CD8-positive, alpha-beta memory T cell (primary cell): Measurements from ENCODE around the gene AFAP1. TPM values are rescaled to one million over a fixed set of nuclear protein-coding genes. Genes with fewer than 3 reads are reported as not detected.

ENCODE experiments used
- CTCF ChIA-PET: fragments of 350-600 bp; sonication (Branson Sonifier 250); formaldehyde crosslinking; loops from one replicate; lab custom pipeline; 2021; ENCODE audit warnings: antibody characterized with exemption; lab: Charles Lee
- POLR2A ChIA-PET: fragments of 350-600 bp; sonication (Branson Sonifier 250); formaldehyde crosslinking; loops from one replicate; lab custom pipeline; 2021; ENCODE audit warnings: antibody characterized with exemption; lab: Charles Lee
- DNase-seq, 5 donors: peaks; one replicate each; pipeline versions ENCODE4 v3.0.0 to v3.0.0-alpha.2; 2020 to 2022; ENCODE audit warnings: mixed read lengths in 1 of 5
- H3K27ac ChIP-seq: one replicate; pipeline ENCODE4 v1.7.0; 2013; ENCODE audit warnings: low read depth, mild to moderate bottlenecking, low read length, moderate library complexity
- H3K27me3 ChIP-seq: 2 replicates; pipeline ENCODE4 v1.7.0; 2013; ENCODE audit warnings: low read length, mild to moderate bottlenecking; ENCODE audit not compliant: insufficient read depth, poor library complexity, severe bottlenecking
- H3K36me3 ChIP-seq: 2 replicates; pipeline ENCODE4 v1.7.0; 2013; ENCODE audit warnings: mild to moderate bottlenecking, low read length, moderate library complexity; ENCODE audit not compliant: insufficient read depth
- H3K4me1 ChIP-seq: 2 replicates; pipeline ENCODE4 v1.7.0; 2013; ENCODE audit warnings: mild to moderate bottlenecking, low read length, moderate library complexity; ENCODE audit not compliant: insufficient read depth
- H3K4me3 ChIP-seq: 2 replicates; pipeline ENCODE4 v1.7.0; 2013; ENCODE audit warnings: mild to moderate bottlenecking, low read length
- H3K9me3 ChIP-seq: 2 replicates; pipeline ENCODE4 v1.7.0; 2013; ENCODE audit warnings: mild to moderate bottlenecking, low read length
- H3K27ac Mint-ChIP-seq, 8 donors: one replicate each; pipeline ENCODE4 v1.8.0; 2020 to 2021; ENCODE audit warnings: mixed read lengths in 8 of 8, mild to moderate bottlenecking in 6 of 8, inconsistent platforms in 3 of 8, moderate library complexity in 3 of 8
- H3K27me3 Mint-ChIP-seq, 2 donors: one replicate each; pipeline ENCODE4 v1.8.0; 2020 to 2021; ENCODE audit warnings: mixed read lengths in 2 of 2, mild to moderate bottlenecking in 1 of 2, moderate library complexity in 1 of 2
- H3K36me3 Mint-ChIP-seq, 3 donors: one replicate each; pipeline ENCODE4 v1.8.0; 2020 to 2021; ENCODE audit warnings: mixed read lengths in 3 of 3, inconsistent platforms in 1 of 3, mild to moderate bottlenecking in 1 of 3
- H3K4me1 Mint-ChIP-seq, 3 donors: one replicate each; pipeline ENCODE4 v1.8.0; 2020 to 2021; ENCODE audit warnings: mixed read lengths in 3 of 3, inconsistent platforms in 1 of 3, mild to moderate bottlenecking in 1 of 3
- H3K4me3 Mint-ChIP-seq, 7 donors: one replicate each; pipeline ENCODE4 v1.8.0; 2020 to 2021; ENCODE audit warnings: mixed read lengths in 7 of 7, mild to moderate bottlenecking in 6 of 7, moderate library complexity in 4 of 7, inconsistent platforms in 2 of 7
- H3K9me3 Mint-ChIP-seq, 5 donors: one replicate each; pipeline ENCODE4 v1.8.0; 2020 to 2022; ENCODE audit warnings: mixed read lengths in 5 of 5, mild to moderate bottlenecking in 3 of 5, moderate library complexity in 2 of 5, inconsistent platforms in 1 of 5
- polyA plus RNA-seq: library from polyadenylated mRNA; unstranded; fragments of 300-500 nt; fragmentation: Illumina TruSeq; gene quantifications from one replicate; pipeline ENCODE4 v1.2.3, GENCODE V29; 2021
- total RNA-seq, 2 experiments: library from RNA; stranded (reverse); gene quantifications; one replicate each; pipeline ENCODE4 v1.2.3, GENCODE V29; 2021

AFAP1 gene
- total and polyA plus RNA-seq, 3 experiments from 2014 or later, result 2.3 to 19.9 (median 18.4) TPM

DNA sequence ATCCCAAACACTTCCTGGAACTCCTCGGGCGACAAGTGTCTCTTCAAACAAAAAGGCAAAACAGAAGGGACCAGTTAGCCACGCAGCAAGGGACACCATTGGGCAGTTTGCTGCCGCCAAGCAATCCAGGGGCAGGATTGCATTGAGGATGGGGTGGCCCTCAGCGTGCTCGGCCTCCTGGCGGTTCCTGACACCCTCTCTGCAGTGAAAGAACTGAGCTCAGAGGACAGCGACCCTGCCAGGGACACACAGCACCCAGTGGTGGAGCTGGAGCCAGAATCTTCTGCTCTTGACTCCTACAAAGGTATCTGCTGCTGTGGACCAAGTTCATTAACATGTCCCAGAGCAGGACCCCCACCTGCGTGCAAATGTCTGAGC lies 27.4 kb upstream of the AFAP1 start:
- Mint-ChIP-seq H3K4me1 (peaks cover 53 to 78% (median 72%) of the 10 kb centered on the region in 3 donors), H3K36me3 (peaks cover 0 to 2% (median 0%) of the 10 kb centered on the region in 3 donors), H3K4me3 (peak overlapping the region in 2 of 7 donors; percentile 26 to 32), H3K27ac (peak overlapping the region in 7 of 8 donors; percentile 29 to 82 (median 65)), H3K9me3 (no peaks in the 10 kb centered on the region), H3K27me3 (no peaks in the 10 kb centered on the region)
- DNase-seq, result no peak
- Histone ChIP-seq H3K27ac (no peak overlapping the region), H3K9me3 (no peaks in the 10 kb centered on the region), H3K4me1 (peaks cover 62% of the 10 kb centered on the region), H3K4me3 (no peak overlapping the region), H3K36me3 (no peaks in the 10 kb centered on the region), H3K27me3 (no peaks in the 10 kb centered on the region)
- ChIA-PET POLR2A (no interaction called here), CTCF (interaction anchor here (0.9 to 2.7 kb wide), 5 partner anchors 20 to 167 kb away, joined by 3 to 10 read pairs (median 6); partner anchors contain the start of gene AFAP1)

DNA sequence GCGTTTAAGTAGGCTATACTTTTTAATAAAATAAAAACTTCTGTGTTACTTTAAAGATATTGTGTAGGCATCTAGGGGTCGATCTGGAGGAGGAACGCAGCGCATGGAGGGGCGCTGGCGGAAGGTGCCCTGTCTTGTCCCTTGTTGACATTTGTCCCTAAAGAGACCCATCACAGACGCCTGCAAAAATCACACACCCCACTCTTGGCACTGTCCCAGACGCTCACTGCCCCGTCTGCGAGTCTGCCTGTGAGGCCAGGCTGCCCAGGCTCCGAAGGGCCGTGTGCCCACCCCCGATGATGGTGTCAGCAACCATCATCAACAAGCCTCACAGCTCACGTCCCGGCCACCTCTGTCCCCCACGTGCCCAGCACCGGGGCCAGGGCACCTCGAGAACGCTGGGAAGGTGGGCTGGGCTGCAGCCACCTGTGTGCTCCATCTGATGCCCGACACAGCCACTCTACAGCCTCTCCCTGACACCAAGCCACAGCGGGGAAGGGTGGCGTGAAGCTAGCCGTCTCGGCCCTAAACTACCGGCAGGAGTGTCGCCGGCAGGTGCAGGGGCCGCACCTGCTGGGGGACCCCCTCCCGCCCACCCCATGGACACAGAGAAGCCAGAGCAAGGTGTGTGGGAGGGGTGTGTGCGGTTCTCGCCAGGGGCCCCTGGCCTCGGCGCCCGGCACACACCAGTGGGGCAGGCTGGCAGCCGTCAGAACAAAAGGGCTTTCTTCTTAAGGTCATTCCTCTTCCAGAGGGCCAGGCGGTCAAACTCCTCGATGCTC lies 26.8 kb upstream of the AFAP1 start:
- peaks cover 0 to 2% (median 0%) of the 10 kb centered on the region in 3 donors for H3K36me3 Mint-ChIP-seq
- Histone ChIP-seq H3K27ac (no peak overlapping the region), H3K4me3 (no peak overlapping the region), H3K9me3 (no peaks in the 10 kb centered on the region), H3K27me3 (no peaks in the 10 kb centered on the region), H3K36me3 (no peaks in the 10 kb centered on the region), H3K4me1 (peaks cover 57% of the 10 kb centered on the region)
- POLR2A ChIA-PET, result no interaction called here
- no peaks in the 10 kb centered on the region for H3K9me3 Mint-ChIP-seq
- CTCF ChIA-PET, result interaction anchor here (1.5 to 1.9 kb wide), 3 partner anchors 26 to 167 kb away, joined by 3 to 6 read pairs (median 6); partner anchors contain the start of gene AFAP1
- H3K4me3 Mint-ChIP-seq, result peak overlapping the region in 1 of 7 donors; percentile 9
- H3K27ac Mint-ChIP-seq, result peak overlapping the region in 5 of 8 donors; percentile 53 to 92 (median 78)
- no peak for DNase-seq
- H3K27me3 Mint-ChIP-seq, result no peaks in the 10 kb centered on the region
- H3K4me1 Mint-ChIP-seq, result peaks cover 53 to 73% (median 70%) of the 10 kb centered on the region in 3 donors

DNA sequence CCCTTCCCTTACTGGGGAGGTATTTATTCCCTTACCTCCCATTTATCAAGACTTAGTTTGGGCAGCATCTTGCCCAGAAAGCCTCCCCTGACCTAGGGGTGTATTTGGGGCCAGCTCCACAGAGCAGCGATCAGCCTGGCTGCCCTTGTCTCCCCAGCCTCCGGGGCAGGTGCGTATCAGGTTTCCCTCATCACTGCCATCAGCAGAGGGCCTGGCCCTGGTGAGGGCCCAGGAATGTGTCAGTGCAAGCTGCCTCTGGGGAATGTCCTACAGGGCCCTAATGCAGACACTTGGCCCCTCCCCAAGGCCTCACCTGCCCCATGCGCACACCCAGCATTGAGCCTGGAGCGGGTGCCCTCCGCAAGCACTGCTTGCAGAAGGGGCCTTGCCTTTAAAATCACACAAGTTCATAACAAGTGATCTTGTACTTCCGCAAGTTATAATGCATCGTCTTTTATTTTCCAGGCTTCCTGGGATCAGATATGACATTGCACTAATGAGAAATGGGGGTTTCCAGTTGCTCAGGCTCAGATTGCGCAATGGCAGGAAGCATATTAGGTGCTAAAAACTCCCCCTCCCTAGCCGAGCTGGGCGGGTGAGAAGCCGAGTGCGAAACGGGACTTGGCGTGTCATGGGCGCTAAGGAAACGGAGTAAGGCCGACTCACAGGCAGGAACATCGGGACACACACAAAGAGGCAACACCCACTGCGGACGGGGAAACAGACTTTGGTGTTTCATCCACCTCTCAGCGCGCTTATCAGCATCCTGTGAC lies 25.4 kb upstream of the AFAP1 start:
- peak overlapping the region; percentile 70 for H3K27ac ChIP-seq
- CTCF ChIA-PET, result interaction anchor here (0.9 to 1.4 kb wide), 3 partner anchors 22 to 161 kb away, joined by 3 read pairs; no protein-coding TSS in a partner anchor
- H3K36me3 ChIP-seq, result no peaks in the 10 kb centered on the region
- H3K4me1 ChIP-seq, result peaks cover 57% of the 10 kb centered on the region
- H3K4me3 Mint-ChIP-seq, result peak overlapping the region; percentile 24 to 67 (median 60)
- no peaks in the 10 kb centered on the region for H3K27me3 ChIP-seq
- peak overlapping the region; percentile 7 for H3K4me3 ChIP-seq
- no peaks in the 10 kb centered on the region for H3K27me3 Mint-ChIP-seq
- DNase-seq, result peak in 4 of 5 donors; percentile 53 to 76 (median 62)
- POLR2A ChIA-PET, result no interaction called here
- peaks cover 0 to under 1% (median 0%) of the 10 kb centered on the region in 3 donors for H3K36me3 Mint-ChIP-seq
- no peaks in the 10 kb centered on the region for H3K9me3 Mint-ChIP-seq
- peaks cover 50 to 69% (median 67%) of the 10 kb centered on the region in 3 donors for H3K4me1 Mint-ChIP-seq
- H3K9me3 ChIP-seq, result no peaks in the 10 kb centered on the region
- H3K27ac Mint-ChIP-seq, result peak overlapping the region in 7 of 8 donors; percentile 65 to 96 (median 88)

DNA sequence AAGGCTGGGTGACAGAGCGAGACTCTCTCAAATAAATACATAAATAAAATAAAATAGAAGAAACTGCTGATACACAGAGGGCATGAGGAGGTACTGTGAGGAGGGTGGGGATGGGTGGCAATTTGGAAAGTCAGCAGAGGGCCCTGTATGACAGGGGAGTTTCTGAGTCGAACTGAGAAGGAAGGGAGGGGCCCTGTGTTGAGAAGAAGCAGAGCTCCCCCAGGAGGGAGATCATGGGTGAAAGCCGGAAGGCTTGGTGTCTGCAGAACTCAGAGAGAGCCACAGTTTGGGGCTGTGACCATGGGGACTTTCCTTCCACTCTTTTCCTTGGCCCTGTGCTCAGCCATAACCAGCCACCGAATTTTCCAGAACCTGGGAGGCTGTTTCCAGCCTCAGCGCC lies 24.8 kb upstream of the AFAP1 start:
- peak overlapping the region; percentile 70 for H3K27ac ChIP-seq
- H3K4me3 ChIP-seq, result no peak overlapping the region
- H3K4me1 ChIP-seq, result peaks cover 52% of the 10 kb centered on the region
- H3K27me3 ChIP-seq, result no peaks in the 10 kb centered on the region
- Mint-ChIP-seq H3K27ac (peak overlapping the region; percentile 65 to 96 (median 86)), H3K36me3 (no peaks in the 10 kb centered on the region), H3K4me3 (peak overlapping the region in 3 of 7 donors; percentile 8 to 57 (median 19)), H3K27me3 (no peaks in the 10 kb centered on the region), H3K4me1 (peaks cover 44 to 63% (median 61%) of the 10 kb centered on the region in 3 donors), H3K9me3 (no peaks in the 10 kb centered on the region)
- H3K9me3 ChIP-seq, result no peaks in the 10 kb centered on the region
- ChIA-PET CTCF (interaction anchor here (0.9 to 1.4 kb wide), 3 partner anchors 22 to 160 kb away, joined by 3 read pairs; no protein-coding TSS in a partner anchor), POLR2A (no interaction called here)
- no peaks in the 10 kb centered on the region for H3K36me3 ChIP-seq
- peak in 3 of 5 donors; percentile 21 to 62 (median 26) for DNase-seq

DNA sequence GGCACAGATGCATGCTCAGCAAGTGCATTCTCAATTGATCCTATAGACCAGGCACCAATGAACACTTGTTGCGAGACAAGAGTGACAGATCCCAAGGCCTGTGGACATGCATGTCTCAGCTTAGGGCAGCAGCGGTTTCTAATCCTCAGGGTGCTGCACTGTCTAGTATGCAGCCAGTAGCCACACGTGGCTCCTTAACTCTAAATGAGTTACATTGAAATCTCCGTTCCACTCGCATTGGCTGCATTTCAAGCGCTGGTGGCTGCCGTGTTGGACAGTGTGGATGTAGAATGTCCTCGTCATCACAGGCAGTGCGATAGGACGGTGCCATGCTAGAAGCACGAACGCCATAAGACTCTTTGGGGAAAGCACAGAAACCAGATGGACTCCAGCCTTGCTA lies 24.0 kb upstream of the AFAP1 start:
- CTCF ChIA-PET, result interaction anchor here (1.4 kb wide), 1 partner anchor 25 kb away, joined by 3 read pairs; no protein-coding TSS in a partner anchor
- Mint-ChIP-seq H3K36me3 (no peaks in the 10 kb centered on the region), H3K4me3 (no peak overlapping the region), H3K9me3 (no peaks in the 10 kb centered on the region), H3K27me3 (no peaks in the 10 kb centered on the region), H3K27ac (peak overlapping the region in 4 of 8 donors; percentile 54 to 88 (median 66)), H3K4me1 (peaks cover 40 to 59% (median 56%) of the 10 kb centered on the region in 3 donors)
- POLR2A ChIA-PET, result no interaction called here
- Histone ChIP-seq H3K27me3 (no peaks in the 10 kb centered on the region), H3K27ac (no peak overlapping the region), H3K9me3 (no peaks in the 10 kb centered on the region), H3K4me3 (no peak overlapping the region), H3K36me3 (no peaks in the 10 kb centered on the region), H3K4me1 (peaks cover 46% of the 10 kb centered on the region)
- DNase-seq, result no peak

DNA sequence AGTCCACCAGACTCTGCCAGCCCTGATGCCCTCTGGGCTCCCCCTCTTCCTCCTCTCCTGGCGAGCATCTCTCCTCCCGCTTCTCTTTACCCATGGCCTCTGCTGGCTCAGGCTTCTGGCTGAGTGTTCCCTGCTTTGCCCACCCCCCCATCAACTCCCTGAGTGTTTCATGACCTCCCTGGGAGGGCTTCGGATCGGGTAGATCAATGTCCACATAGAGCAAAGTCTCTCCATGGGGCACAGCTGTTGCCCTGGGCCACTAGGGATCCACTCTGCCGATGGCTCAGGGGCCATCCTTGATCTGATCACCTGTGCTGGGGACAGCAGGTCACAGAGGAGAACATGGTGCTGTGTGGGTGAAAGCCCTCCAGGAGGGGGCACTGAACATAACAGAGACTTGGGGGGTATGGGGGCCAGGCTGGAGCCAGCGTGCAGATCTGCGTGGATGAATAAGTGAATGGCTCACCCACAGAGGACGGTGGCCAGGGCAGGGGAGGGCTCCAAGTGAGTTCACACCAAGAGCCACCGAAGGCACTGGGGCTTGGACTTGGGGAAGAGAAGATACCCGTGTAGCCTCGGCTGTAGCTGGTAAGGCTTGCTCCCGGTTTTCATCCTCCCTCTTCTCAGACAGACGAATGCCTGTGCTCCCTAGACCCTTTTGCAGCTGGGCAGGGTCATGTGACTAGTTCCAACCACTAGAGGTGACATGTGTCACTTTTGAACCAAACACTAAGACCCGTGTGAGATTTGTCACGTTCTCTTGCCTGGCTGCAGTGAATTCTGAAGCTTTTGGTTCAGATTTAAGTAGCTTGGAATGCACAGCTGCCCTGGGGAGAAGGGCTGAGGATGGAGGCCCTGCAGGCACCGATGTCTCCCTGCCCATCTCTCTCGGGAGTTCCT lies 23.2 kb upstream of the AFAP1 start:
- Mint-ChIP-seq H3K9me3 (no peaks in the 10 kb centered on the region), H3K36me3 (no peaks in the 10 kb centered on the region), H3K4me1 (peaks cover 34 to 51% (median 49%) of the 10 kb centered on the region in 3 donors), H3K27ac (peak overlapping the region in 3 of 8 donors; percentile 32 to 77 (median 72)), H3K4me3 (peak overlapping the region in 1 of 7 donors; percentile 54), H3K27me3 (peaks cover 0 to 3% of the 10 kb centered on the region in 2 donors)
- no peak for DNase-seq
- Histone ChIP-seq H3K36me3 (no peaks in the 10 kb centered on the region), H3K9me3 (no peaks in the 10 kb centered on the region), H3K27ac (no peak overlapping the region), H3K4me1 (peaks cover 40% of the 10 kb centered on the region), H3K27me3 (no peaks in the 10 kb centered on the region), H3K4me3 (no peak overlapping the region)
- ChIA-PET CTCF (no interaction called here), POLR2A (interaction anchor here (0.5 kb wide), 1 partner anchor 200 kb away, joined by 4 read pairs; no protein-coding TSS in a partner anchor)
